Stimulated activated CD4-positive, alpha-beta T cell treated with anti-CD3 and anti-CD28 coated beads, Interleukin-15, amount 100 ng/mL, for 1 hour (primary cell): Measurements from ENCODE around the gene KIF1A.
"Not testable (repeated sequence)": the region's sequence is repeated elsewhere in the genome, so short reads cannot be mapped to it uniquely, and the experiment has no call there.

Source experiments
- DNase-seq, 2 donors: peaks; one replicate each; pipeline ENCODE4 v3.0.0-alpha.2; 2020; ENCODE audit warnings: low read depth in 1 of 2, low spot score in 1 of 2

KIF1A gene

GRCh38 chr2:240848900-240849680 lies 29.1 kb upstream of the KIF1A start:
- no peak for DNase-seq

- DNase-seq = no peak
Measured at GRCh38 chr2:240847817-240848216, 27.8 kb upstream of the KIF1A start.

GRCh38 chr2:240846873-240847595 lies 27.0 kb upstream of the KIF1A start:
- no peak for DNase-seq

GRCh38 chr2:240846309-240846708 lies 26.3 kb upstream of the KIF1A start:
- DNase-seq = not testable (repeated sequence)

GRCh38 chr2:240840435-240841060 lies 20.5 kb upstream of the KIF1A start:
- no peak for DNase-seq

GRCh38 chr2:240839152-240840143 lies 19.4 kb upstream of the KIF1A start:
- DNase-seq = no peak

GRCh38 chr2:240837621-240838020 lies 17.6 kb upstream of the KIF1A start:
- DNase-seq = no peak

GRCh38 chr2:240836781-240837467 lies 16.9 kb upstream of the KIF1A start:
- no peak for DNase-seq

GRCh38 chr2:240835528-240835927 lies 15.5 kb upstream of the KIF1A start:
- no peak for DNase-seq

- DNase-seq = no peak
Measured at GRCh38 chr2:240834377-240834975, 14.5 kb upstream of the KIF1A start.

- DNase-seq = no peak
Measured at GRCh38 chr2:240833724-240834285, 13.8 kb upstream of the KIF1A start.

GRCh38 chr2:240832921-240833494 lies 13.0 kb upstream of the KIF1A start:
- no peak for DNase-seq

- DNase-seq = peak; percentile 90 to 99
Measured at GRCh38 chr2:240832205-240832727, 12.2 kb upstream of the KIF1A start.

- DNase-seq = no peak
Measured at GRCh38 chr2:240831594-240832204, 11.7 kb upstream of the KIF1A start.

- DNase-seq = no peak
Measured at GRCh38 chr2:240825476-240825875, 5.5 kb upstream of the KIF1A start.

- no peak for DNase-seq
Measured at GRCh38 chr2:240823449-240824336, 3.7 kb upstream of the KIF1A start.

- no peak for DNase-seq
Measured at GRCh38 chr2:240822280-240822847, 2.3 kb upstream of the KIF1A start.
